Endothelial cell of umbilical vein (primary cell): Measurements from ENCODE around the gene DNAH1. TPM values are rescaled to one million over a fixed set of nuclear protein-coding genes. Genes with fewer than 3 reads are reported as not detected.

Experiments used
- BruUV-seq: library from RNA; stranded (reverse); fragments of 400-500 nt; replicated peaks from 2 replicates; lab custom pipeline; 2021; lab: Mats Ljungman, UMichigan
- CTCF ChIA-PET: fragments of 300-600, 350-600 bp; sonication (Branson Sonifier 250); formaldehyde crosslinking; loops from one replicate; lab custom pipeline; 2021; ENCODE audit warnings: antibody characterized with exemption, inconsistent platforms; lab: Charles Lee
- POLR2A ChIA-PET: fragments of 300-600, 350-600 bp; sonication (Branson Sonifier 250); formaldehyde crosslinking; loops from one replicate; lab custom pipeline; 2021; ENCODE audit warnings: antibody characterized with exemption, inconsistent platforms; lab: Charles Lee
- DNase-seq: peaks from one replicate; pipeline ENCODE4 v3.0.0-alpha.2; 2011; ENCODE audit warnings: low read depth, low spot score
- FAIRE-seq: peaks from 2 replicates; lab custom pipeline; 2011; peaks lifted over from hg19 to GRCh38; lab: Jason Lieb, UNC
- H2AFZ ChIP-seq: 2 replicates; pipeline ENCODE4 v1.6.0; 2012; ENCODE audit warnings: low read depth, low read length, control low read depth, inconsistent platforms
- H3K27ac ChIP-seq: 2 replicates; pipeline ENCODE4 v1.5.1; 2011; ENCODE audit warnings: low read depth, mild to moderate bottlenecking, control low read depth, low read length, moderate library complexity; ENCODE audit not compliant: insufficient read depth
- H3K27me3 ChIP-seq, 2 experiments: 2 replicates each; pipeline versions ENCODE4 v1.6.0 to v1.6.1; 2011; ENCODE audit warnings: low read length in 2 of 2, mixed read lengths in 1 of 2; ENCODE audit not compliant: control insufficient read depth in 2 of 2, insufficient read depth in 2 of 2
- H3K36me3 ChIP-seq, 2 experiments: 2 replicates in 1 of 2; 3 replicates in 1 of 2; pipeline ENCODE4 v1.5.1; 2011; ENCODE audit warnings: low read length in 2 of 2, mild to moderate bottlenecking in 1 of 2, moderate library complexity in 1 of 2; ENCODE audit not compliant: control insufficient read depth in 2 of 2, insufficient read depth in 2 of 2; ENCODE audit errors: extremely low read depth in 1 of 2
- H3K4me1 ChIP-seq: 3 replicates; pipeline ENCODE4 v1.5.1; 2011; ENCODE audit warnings: mild to moderate bottlenecking, low read length; ENCODE audit not compliant: control insufficient read depth, insufficient read depth; ENCODE audit errors: extremely low read depth
- H3K4me2 ChIP-seq: 2 replicates; pipeline ENCODE4 v1.6.1; 2011; ENCODE audit warnings: low read length, control low read depth, mixed read lengths; ENCODE audit not compliant: insufficient read depth
- H3K4me3 ChIP-seq, 3 experiments: fragments of 200-600 bp in 1 of 3; sonication (generic), shearing (Covaris generic) in 1 of 3; replicated peaks in 1 of 3; 2 replicates each; pipeline ENCODE4 v1.5.1; 2011 to 2016; ENCODE audit warnings: control low read depth in 3 of 3, low read length in 3 of 3, mild to moderate bottlenecking in 2 of 3, inconsistent platforms in 1 of 3, low read depth in 1 of 3, moderate library complexity in 1 of 3; ENCODE audit not compliant: insufficient read depth in 1 of 3
- H3K79me2 ChIP-seq: 2 replicates; pipeline ENCODE4 v1.6.0; 2012; ENCODE audit warnings: low read length, inconsistent platforms; ENCODE audit not compliant: control insufficient read depth, insufficient read depth
- H3K9ac ChIP-seq: replicated peaks from 2 replicates; pipeline ENCODE3; 2011; ENCODE audit warnings: low read length, control low read depth; ENCODE audit not compliant: insufficient read depth; ENCODE audit errors: extremely low read depth
- H3K9me1 ChIP-seq: replicated peaks from 3 replicates; pipeline ENCODE4 v1.6.0; 2011; ENCODE audit warnings: mild to moderate bottlenecking, low read length; ENCODE audit not compliant: control insufficient read depth, insufficient read depth; ENCODE audit errors: extremely low read depth
- H3K9me3 ChIP-seq: replicated peaks from 2 replicates; pipeline ENCODE4 v1.5.1; 2012; ENCODE audit warnings: low read length, inconsistent platforms; ENCODE audit not compliant: control insufficient read depth, insufficient read depth
- H4K20me1 ChIP-seq: replicated peaks from 2 replicates; pipeline ENCODE3; 2011; ENCODE audit warnings: mild to moderate bottlenecking, low read length; ENCODE audit not compliant: control insufficient read depth, insufficient read depth; ENCODE audit errors: extremely low read depth
- MYC ChIP-seq: IDR thresholded peaks from one replicate; pipeline ENCODE4 v1.6.1; 2011; ENCODE audit warnings: mild to moderate bottlenecking, low read depth, low read length
- POLR2AphosphoS5 ChIP-seq: IDR thresholded peaks from 2 replicates; pipeline ENCODE4 v1.6.1; 2012; ENCODE audit warnings: low read depth, mild to moderate bottlenecking, control low read depth, low read length, moderate library complexity; ENCODE audit not compliant: insufficient read depth
- dilution Hi-C: fragments of 300-500 bp; cut with MboI; formaldehyde crosslinking; loops from one replicate; pipeline ENCODE4 v1.15.0; 2019; ENCODE audit warnings: low sequenced_read_pairs; ENCODE audit not compliant: extremely low pct_ligation_motif_present
- intact Hi-C: fragments of 100-400 bp; cut with micrococcal nuclease; formaldehyde crosslinking; loops from one replicate; pipeline ENCODE4 v1.10.0; 2022
- polyA plus RNA-seq, 4 experiments: library from polyadenylated mRNA; depleted of rRNA in 3 of 4; stranded (reverse) in 3 of 4; unstranded in 1 of 4; fragments of >200 nt; gene quantifications; 2 replicates each; pipeline versions ENCODE4 v1.2.1 to v1.2.3, GENCODE V29; 2011 to 2012; ENCODE audit warnings: missing spikeins in 1 of 4
- total RNA-seq: library from RNA; stranded (reverse); gene quantifications from 2 replicates; pipeline ENCODE4 v1.2.3, GENCODE V29; 2021

Gene DNAH1
- total and polyA plus RNA-seq, 2 donors (not counting 3 experiments of a cell fraction or from before 2014, with no cell fraction given), result 5.8 to 6.0 TPM

DNA sequence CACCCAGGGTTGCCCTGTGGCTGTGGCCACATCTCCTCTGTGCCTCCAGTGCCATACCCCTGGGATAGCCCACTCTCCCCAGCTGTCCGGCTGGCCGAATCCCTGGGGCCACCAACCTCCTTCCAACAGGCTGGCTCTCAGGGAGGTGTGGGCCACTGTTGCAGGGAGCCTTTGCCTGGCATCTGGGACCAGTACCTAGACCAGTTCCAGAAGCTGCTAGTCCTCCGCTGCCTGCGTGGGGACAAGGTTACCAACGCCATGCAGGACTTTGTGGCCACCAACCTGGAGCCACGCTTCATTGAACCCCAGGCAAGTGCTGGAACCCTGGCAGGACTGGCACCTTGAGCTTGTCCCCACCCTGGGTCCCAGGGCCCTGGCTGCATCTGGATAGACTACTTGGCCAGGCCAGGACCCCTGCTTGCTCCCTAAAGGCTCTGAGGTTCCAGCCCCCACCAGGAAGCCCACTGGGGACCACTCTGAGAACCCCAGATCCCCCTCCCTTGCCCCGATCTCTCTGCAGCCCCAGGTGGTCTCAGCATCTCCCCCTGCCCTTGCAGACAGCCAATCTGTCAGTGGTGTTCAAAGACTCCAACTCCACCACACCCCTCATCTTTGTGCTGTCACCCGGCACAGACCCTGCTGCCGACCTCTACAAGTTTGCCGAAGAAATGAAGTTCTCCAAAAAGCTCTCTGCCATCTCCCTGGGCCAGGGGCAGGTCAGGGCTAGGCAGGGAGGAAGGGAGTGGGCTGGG lies 78.8 kb downstream of the DNAH1 start:
- DNase-seq, result no peak
- Histone ChIP-seq H3K9me3 (no peaks in the 10 kb centered on the region), H3K4me1 (no peaks in the 10 kb centered on the region), H3K9ac (no peak overlapping the region), H4K20me1 (no peaks in the 10 kb centered on the region), H3K79me2 (no peaks in the 10 kb centered on the region), H3K36me3 (no peaks in the 10 kb centered on the region), H3K9me1 (no peaks in the 10 kb centered on the region), H3K27ac (no peak overlapping the region), H3K4me2 (no peak overlapping the region), H3K4me3 (no peak overlapping the region), H2AFZ (no peak overlapping the region), H3K27me3 (no peaks in the 10 kb centered on the region)
- POLR2A ChIA-PET, result no interaction called here
- no TSS peak for BruUV-seq
- no peak for FAIRE-seq
- intact Hi-C loops, result no loop called here
- CTCF ChIA-PET, result interaction anchor here (1.5 kb wide), 1 partner anchor 10 kb away, joined by 3 read pairs; no protein-coding TSS in a partner anchor
- dilution Hi-C loops, result no loop called here
- TF ChIP-seq POLR2AphosphoS5, result no peak

DNA sequence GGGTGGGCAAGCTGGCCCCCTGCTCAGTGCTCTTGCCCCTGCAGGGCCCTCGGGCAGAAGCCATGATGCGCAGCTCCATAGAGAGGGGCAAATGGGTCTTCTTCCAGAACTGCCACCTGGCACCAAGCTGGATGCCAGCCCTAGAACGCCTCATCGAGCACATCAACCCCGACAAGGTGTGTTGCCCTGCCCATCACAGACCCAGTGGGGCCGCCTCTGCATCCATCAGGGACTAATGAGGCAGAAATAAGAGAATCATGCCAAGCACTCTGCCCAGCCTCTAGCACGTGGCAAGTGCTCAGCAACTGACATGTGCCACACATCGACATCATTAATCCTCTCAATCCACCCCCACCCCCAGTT lies 79.4 kb downstream of the DNAH1 start:
- H4K20me1 ChIP-seq, result no peaks in the 10 kb centered on the region
- H3K36me3 ChIP-seq, result peaks cover 0 to 3% of the 10 kb centered on the region in 2 experiments
- BruUV-seq, result no TSS peak
- FAIRE-seq (no peak), DNase-seq (no peak)
- ChIA-PET POLR2A (no interaction called here), CTCF (interaction anchor here (1.5 kb wide), 1 partner anchor 10 kb away, joined by 3 read pairs; no protein-coding TSS in a partner anchor)
- intact Hi-C loops (no loop called here), dilution Hi-C loops (no loop called here)
- no peaks in the 10 kb centered on the region for H3K9me3 ChIP-seq
- no peak overlapping the region for H3K4me3 ChIP-seq
- H3K9ac ChIP-seq, result no peak overlapping the region
- no peaks in the 10 kb centered on the region for H3K27me3 ChIP-seq
- H3K4me1 ChIP-seq, result no peaks in the 10 kb centered on the region
- H3K9me1 ChIP-seq, result no peaks in the 10 kb centered on the region
- no peak overlapping the region for H3K27ac ChIP-seq
- H3K4me2 ChIP-seq, result no peak overlapping the region
- no peak overlapping the region for H2AFZ ChIP-seq
- TF ChIP-seq MYC, result no peak
- H3K79me2 ChIP-seq, result no peaks in the 10 kb centered on the region
